ENCODE data around the gene ULK2. TPM values are rescaled to one million over a fixed set of nuclear protein-coding genes. Genes with fewer than 3 reads are reported as not detected.
A peak's percentile ranks its signal among the peaks of the same experiment; 100 is the strongest.

The ULK2 gene
- total and polyA plus RNA-seq, 4 experiments from 2014 or later, result 5.2 to 14.5 (median 11.6) TPM

DNA sequence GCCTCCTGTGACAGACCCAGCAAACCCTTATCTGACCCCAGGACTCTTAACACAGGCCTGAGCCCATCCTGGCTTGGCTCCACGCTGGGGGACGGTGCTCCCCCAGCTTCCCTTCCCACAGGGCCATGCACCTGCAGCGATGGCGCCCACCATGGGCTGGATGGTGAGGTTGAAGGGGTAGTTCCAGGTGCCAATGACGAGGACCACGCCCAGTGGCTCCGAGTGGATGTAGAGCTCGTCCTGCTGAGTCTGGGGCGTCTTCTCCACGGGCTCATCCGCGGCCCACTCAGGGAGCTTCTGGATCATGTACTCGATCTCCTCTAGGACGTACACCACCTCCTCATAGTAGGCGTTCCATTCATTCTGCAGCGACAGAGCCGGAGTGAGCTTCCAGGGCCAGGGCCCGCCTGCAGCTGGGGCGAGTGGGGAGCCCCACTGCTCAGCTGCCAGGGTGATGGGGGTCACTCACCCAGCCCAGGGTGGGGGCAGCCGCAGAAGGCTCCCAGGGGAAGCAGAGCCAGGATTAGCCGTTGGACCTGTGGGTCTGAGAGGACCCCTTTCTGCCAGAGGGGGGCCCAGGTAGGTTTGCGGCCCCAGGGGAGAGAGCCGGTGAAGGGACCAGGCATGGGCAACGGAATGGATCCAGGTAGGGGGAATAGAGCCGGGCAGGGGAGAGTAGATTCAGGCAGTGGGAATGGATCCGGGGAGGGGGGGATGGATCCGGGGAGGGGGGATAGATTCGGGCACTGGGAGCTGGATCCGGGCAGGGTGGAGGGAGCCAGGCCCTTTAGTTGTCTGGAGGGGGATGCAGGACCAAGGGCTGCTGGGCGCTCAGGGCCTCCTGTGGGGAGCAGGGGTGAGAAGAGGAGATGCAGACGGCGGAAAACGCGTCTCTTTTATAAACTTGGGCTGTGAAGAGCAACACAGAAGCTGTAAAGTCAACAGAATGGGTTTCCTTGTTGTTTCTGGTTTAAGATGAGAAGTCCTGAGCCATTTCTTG lies 124.3 kb downstream of the ULK2 start:
- peak in 1 of 5 donors; percentile 7 for DNase-seq
- CTCF ChIA-PET (ENCODE audit: partially characterized antibody), result interaction anchor here (0.8 to 6.3 kb wide), 7 partner anchors 16 to 226 kb away, joined by 3 to 63 read pairs (median 4); no protein-coding TSS in a partner anchor
- no peaks in the 10 kb centered on the region for H3K9me3 ChIP-seq (ENCODE audit: control insufficient read depth in 1 of 2, low read length in 2 of 2)
- H3K36me3 ChIP-seq (ENCODE audit: insufficient read depth, low read length), result no peaks in the 10 kb centered on the region
- Mint-ChIP-seq H3K27me3 (no peaks in the 10 kb centered on the region), H3K27ac (no peak overlapping the region), H3K4me3 (peak overlapping the region in 3 of 8 donors; percentile 26 to 66 (median 66)), H3K36me3 (no peaks in the 10 kb centered on the region), H3K4me1 (peaks cover 0 to 6% (median 2%) of the 10 kb centered on the region in 4 donors), H3K9me3 (no peaks in the 10 kb centered on the region)
- intact Hi-C loops (cut with micrococcal nuclease), result no loop called here
- POLR2A ChIA-PET (ENCODE audit: partially characterized antibody), result no interaction called here
- H3K4me1 ChIP-seq (ENCODE audit: insufficient read depth, low read length), result peaks cover 8% of the 10 kb centered on the region
- no peak overlapping the region for H3K4me3 ChIP-seq (ENCODE audit: low read length in 2 of 2)
- H3K27me3 ChIP-seq (ENCODE audit: insufficient read depth, low read length), result no peaks in the 10 kb centered on the region
- H3K27ac ChIP-seq (ENCODE audit: low read depth, low read length), result no peak overlapping the region

DNA sequence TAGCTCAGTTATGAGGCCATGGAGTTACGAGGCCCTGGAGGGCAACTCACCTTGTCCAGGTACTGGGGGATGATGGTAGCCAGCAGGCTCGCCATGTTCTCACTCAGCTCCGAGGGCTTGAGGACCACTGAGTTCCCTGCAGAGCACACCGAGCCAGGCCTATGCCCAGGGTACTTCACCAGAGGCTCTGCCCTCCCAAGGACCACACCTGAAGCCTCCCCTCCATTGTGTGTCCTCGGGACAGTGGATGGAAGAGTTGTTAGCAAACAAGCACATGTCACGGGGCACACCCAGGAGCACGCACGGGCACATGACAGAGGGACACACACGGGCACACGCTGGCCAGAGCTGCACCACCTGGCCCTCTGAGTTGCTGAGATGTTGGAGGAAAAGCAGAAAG lies 125.2 kb downstream of the ULK2 start:
- H3K4me1 Mint-ChIP-seq, result peaks cover 0 to 6% (median 2%) of the 10 kb centered on the region in 4 donors
- Histone ChIP-seq H3K36me3 (ENCODE audit: insufficient read depth, low read length) (no peaks in the 10 kb centered on the region), H3K27me3 (ENCODE audit: insufficient read depth, low read length) (no peaks in the 10 kb centered on the region), H3K27ac (ENCODE audit: low read depth, low read length) (no peak overlapping the region), H3K4me3 (ENCODE audit: low read length in 2 of 2) (no peak overlapping the region), H3K4me1 (ENCODE audit: insufficient read depth, low read length) (peaks cover 8% of the 10 kb centered on the region), H3K9me3 (ENCODE audit: control insufficient read depth in 1 of 2, low read length in 2 of 2) (no peaks in the 10 kb centered on the region)
- H3K9me3 Mint-ChIP-seq, result no peaks in the 10 kb centered on the region
- peak overlapping the region in 4 of 8 donors; percentile 18 to 50 (median 48) for H3K4me3 Mint-ChIP-seq
- ChIA-PET POLR2A (ENCODE audit: partially characterized antibody) (no interaction called here), CTCF (ENCODE audit: partially characterized antibody) (interaction anchor here (1.1 to 6.3 kb wide), 3 partner anchors 20 to 225 kb away, joined by 3 to 63 read pairs (median 3); no protein-coding TSS in a partner anchor)
- peak overlapping the region in 1 of 7 donors; percentile 35 for H3K27ac Mint-ChIP-seq
- peak in 1 of 5 donors; percentile 1 for DNase-seq
- no peaks in the 10 kb centered on the region for H3K36me3 Mint-ChIP-seq
- intact Hi-C loops (cut with micrococcal nuclease), result no loop called here
- no peaks in the 10 kb centered on the region for H3K27me3 Mint-ChIP-seq

DNA sequence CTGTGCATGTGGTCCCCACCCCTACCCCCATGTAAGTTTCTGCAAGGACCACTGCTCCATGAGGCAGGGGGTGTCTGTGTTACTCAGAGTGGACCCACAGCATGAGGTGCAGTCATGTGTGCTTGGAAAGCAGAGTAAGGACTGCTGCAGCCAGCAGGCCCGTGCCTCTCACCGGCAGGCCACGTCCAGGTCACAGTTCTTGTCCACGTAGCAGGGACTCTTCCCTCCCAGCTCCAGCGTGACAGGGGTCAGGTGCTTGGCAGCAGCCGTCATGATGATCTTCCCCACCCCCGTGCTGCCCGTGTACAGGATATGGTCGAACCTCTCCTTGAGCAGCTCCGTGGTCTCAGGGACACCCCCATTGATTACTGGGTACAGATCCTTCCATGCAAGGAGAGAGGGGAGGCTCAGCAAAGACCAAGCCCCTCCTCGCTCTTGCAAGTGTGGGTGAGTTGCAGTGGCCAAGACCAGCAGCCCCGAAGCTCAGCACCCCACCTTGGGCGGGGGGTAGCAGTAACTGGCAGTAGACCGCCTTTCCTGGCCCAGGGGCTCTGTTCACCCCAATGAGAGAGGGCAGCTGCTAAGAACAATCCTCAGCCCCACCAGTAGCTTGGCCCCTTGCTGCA lies 125.8 kb downstream of the ULK2 start:
- Mint-ChIP-seq H3K27me3 (no peaks in the 10 kb centered on the region), H3K4me1 (peaks cover 0 to 6% (median 2%) of the 10 kb centered on the region in 4 donors), H3K27ac (no peak overlapping the region), H3K9me3 (no peaks in the 10 kb centered on the region), H3K36me3 (no peaks in the 10 kb centered on the region), H3K4me3 (peak overlapping the region in 1 of 8 donors; percentile 18)
- CTCF ChIA-PET (ENCODE audit: partially characterized antibody), result interaction anchor here (1.1 to 6.3 kb wide), 3 partner anchors 20 to 224 kb away, joined by 3 to 63 read pairs (median 3); no protein-coding TSS in a partner anchor
- no peak overlapping the region for H3K27ac ChIP-seq (ENCODE audit: low read depth, low read length)
- intact Hi-C loops (cut with micrococcal nuclease), result no loop called here
- no peak overlapping the region for H3K4me3 ChIP-seq (ENCODE audit: low read length in 2 of 2)
- peaks cover 8% of the 10 kb centered on the region for H3K4me1 ChIP-seq (ENCODE audit: insufficient read depth, low read length)
- H3K9me3 ChIP-seq (ENCODE audit: control insufficient read depth in 1 of 2, low read length in 2 of 2), result no peaks in the 10 kb centered on the region
- no peaks in the 10 kb centered on the region for H3K27me3 ChIP-seq (ENCODE audit: insufficient read depth, low read length)
- H3K36me3 ChIP-seq (ENCODE audit: insufficient read depth, low read length), result no peaks in the 10 kb centered on the region
- POLR2A ChIA-PET (ENCODE audit: partially characterized antibody), result no interaction called here
- no peak for DNase-seq

DNA sequence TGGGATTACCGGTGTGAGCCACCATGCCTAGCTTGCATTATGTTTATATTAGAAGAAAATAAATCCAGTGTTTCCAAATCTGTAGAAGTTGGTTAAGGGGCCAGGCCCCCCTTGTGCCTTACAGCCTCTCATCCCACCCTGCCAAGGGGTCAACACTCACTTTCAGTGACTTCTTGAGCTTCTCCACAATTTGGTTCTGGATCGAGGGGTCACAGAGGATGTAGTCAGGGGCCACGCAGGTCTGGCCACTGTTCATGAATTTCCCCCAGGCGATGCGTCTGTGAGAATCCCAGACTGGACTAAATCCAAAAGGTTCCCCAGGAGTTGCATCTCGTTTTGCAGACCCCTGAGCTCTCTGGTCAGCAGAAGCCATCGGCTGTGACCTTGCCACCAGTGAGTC lies 126.8 kb downstream of the ULK2 start:
- no peaks in the 10 kb centered on the region for H3K9me3 Mint-ChIP-seq
- intact Hi-C loops (cut with micrococcal nuclease), result no loop called here
- DNase-seq, result peak in 1 of 5 donors; percentile 20
- no peak overlapping the region for H3K27ac Mint-ChIP-seq
- POLR2A ChIA-PET (ENCODE audit: partially characterized antibody), result no interaction called here
- no peaks in the 10 kb centered on the region for H3K36me3 Mint-ChIP-seq
- CTCF ChIA-PET (ENCODE audit: partially characterized antibody), result interaction anchor here (6.3 kb wide), 1 partner anchor 21 kb away, joined by 63 read pairs; no protein-coding TSS in a partner anchor
- H3K4me3 Mint-ChIP-seq, result no peak overlapping the region
- H3K27me3 ChIP-seq (ENCODE audit: insufficient read depth, low read length), result no peaks in the 10 kb centered on the region
- no peak overlapping the region for H3K27ac ChIP-seq (ENCODE audit: low read depth, low read length)
- H3K27me3 Mint-ChIP-seq, result no peaks in the 10 kb centered on the region
- no peaks in the 10 kb centered on the region for H3K9me3 ChIP-seq (ENCODE audit: control insufficient read depth in 1 of 2, low read length in 2 of 2)
- H3K36me3 ChIP-seq (ENCODE audit: insufficient read depth, low read length), result no peaks in the 10 kb centered on the region
- H3K4me1 ChIP-seq (ENCODE audit: insufficient read depth, low read length), result peaks cover 8% of the 10 kb centered on the region
- H3K4me3 ChIP-seq (ENCODE audit: low read length in 2 of 2), result no peak overlapping the region
- H3K4me1 Mint-ChIP-seq, result peaks cover 0 to 6% (median 2%) of the 10 kb centered on the region in 4 donors

DNA sequence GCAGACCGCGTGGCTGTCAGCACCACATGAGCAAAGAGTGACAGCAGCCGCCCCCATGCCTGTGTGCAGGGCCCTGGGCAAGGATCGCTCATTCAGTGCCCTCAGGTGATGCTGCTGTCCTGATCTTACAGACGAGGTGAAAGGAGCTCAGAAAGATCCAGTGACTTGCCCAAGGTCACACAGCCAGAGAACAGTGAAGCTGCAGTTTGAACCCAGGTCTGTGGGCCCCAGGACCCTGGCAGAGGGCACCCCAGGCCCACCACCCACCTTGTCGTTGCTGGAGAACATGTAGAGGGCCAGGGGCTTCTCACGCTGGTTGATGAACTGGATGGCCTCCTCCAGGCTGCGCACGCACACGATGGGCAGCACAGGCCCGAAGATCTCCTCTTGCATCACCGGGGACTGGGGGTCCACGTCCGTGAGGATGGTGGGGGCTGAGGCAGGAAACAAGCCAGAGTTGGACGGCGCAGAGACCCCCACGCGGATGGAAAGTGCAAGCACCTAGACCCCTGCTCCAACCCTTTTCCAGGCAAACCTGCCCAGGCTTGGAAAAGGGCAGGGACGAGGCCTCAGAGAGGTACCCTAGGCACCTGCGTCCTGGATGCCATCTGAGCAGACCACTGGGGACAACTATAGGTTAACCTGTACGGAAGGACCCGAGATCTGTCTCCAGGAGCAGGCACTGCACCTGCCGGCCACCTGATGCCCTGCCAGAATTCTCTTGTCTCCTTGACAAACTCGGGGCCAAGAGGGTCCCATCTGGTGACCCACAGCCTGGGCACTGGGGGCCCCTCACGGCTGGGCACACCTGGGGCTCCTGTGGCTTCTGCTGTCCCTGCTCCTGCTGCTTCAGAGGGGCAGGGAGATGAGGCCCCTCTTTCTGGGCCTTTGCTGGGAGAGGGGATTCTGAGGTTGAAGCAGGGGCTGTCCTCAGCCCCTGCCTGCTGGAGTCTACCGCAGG lies 128.2 kb downstream of the ULK2 start:
- ChIA-PET POLR2A (ENCODE audit: partially characterized antibody) (no interaction called here), CTCF (ENCODE audit: partially characterized antibody) (interaction anchor here (0.6 kb wide), 1 partner anchor 127 kb away, joined by 3 read pairs; no protein-coding TSS in a partner anchor)
- intact Hi-C loops (cut with micrococcal nuclease), result no loop called here
- no peaks in the 10 kb centered on the region for H3K27me3 Mint-ChIP-seq
- Histone ChIP-seq H3K9me3 (ENCODE audit: control insufficient read depth in 1 of 2, low read length in 2 of 2) (no peaks in the 10 kb centered on the region), H3K4me3 (ENCODE audit: low read length in 2 of 2) (no peak overlapping the region), H3K27me3 (ENCODE audit: insufficient read depth, low read length) (no peaks in the 10 kb centered on the region), H3K4me1 (ENCODE audit: insufficient read depth, low read length) (no peaks in the 10 kb centered on the region), H3K27ac (ENCODE audit: low read depth, low read length) (no peak overlapping the region), H3K36me3 (ENCODE audit: insufficient read depth, low read length) (no peaks in the 10 kb centered on the region)
- H3K36me3 Mint-ChIP-seq, result no peaks in the 10 kb centered on the region
- no peaks in the 10 kb centered on the region for H3K9me3 Mint-ChIP-seq
- no peak for DNase-seq
- no peak overlapping the region for H3K27ac Mint-ChIP-seq
- no peak overlapping the region for H3K4me3 Mint-ChIP-seq
- no peaks in the 10 kb centered on the region for H3K4me1 Mint-ChIP-seq

DNA sequence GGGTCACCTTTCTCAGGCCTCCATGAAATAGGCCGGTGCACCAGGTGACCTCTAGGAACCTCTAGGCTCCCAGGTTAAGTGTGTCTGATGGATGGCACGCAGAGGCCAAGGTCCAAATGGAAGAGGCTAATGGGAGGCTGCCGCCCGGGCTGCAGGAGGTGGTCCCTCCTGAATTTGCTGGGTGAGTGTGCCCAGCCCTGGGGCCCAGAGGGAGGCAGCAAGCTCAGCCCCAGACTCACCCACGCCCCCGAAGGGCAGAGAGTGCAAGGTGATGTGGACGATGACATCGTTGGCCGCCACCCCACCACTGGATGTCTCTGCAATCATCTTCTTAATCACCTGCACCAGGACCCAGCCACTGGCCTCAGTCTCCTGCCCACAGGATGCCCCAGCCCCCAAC lies 129.0 kb downstream of the ULK2 start:
- CTCF ChIA-PET (ENCODE audit: partially characterized antibody), result no interaction called here
- Mint-ChIP-seq H3K27ac (no peak overlapping the region), H3K4me3 (no peak overlapping the region), H3K4me1 (peaks cover 0 to 2% (median 0%) of the 10 kb centered on the region in 4 donors), H3K27me3 (no peaks in the 10 kb centered on the region), H3K9me3 (no peaks in the 10 kb centered on the region), H3K36me3 (no peaks in the 10 kb centered on the region)
- Histone ChIP-seq H3K4me1 (ENCODE audit: insufficient read depth, low read length) (no peaks in the 10 kb centered on the region), H3K4me3 (ENCODE audit: low read length in 2 of 2) (no peak overlapping the region), H3K27me3 (ENCODE audit: insufficient read depth, low read length) (no peaks in the 10 kb centered on the region), H3K9me3 (ENCODE audit: control insufficient read depth in 1 of 2, low read length in 2 of 2) (no peaks in the 10 kb centered on the region), H3K27ac (ENCODE audit: low read depth, low read length) (no peak overlapping the region), H3K36me3 (ENCODE audit: insufficient read depth, low read length) (no peaks in the 10 kb centered on the region)
- POLR2A ChIA-PET (ENCODE audit: partially characterized antibody), result no interaction called here
- intact Hi-C loops (cut with micrococcal nuclease), result no loop called here
- no peak for DNase-seq
